Measurements from ENCODE around the gene FIGLA.

FIGLA gene
- total RNA-seq, result 0 reads per million in 4 donors

- no peak for DNase-seq
These were observed at the start of gene FIGLA for GRCh38 chr2:70790136-70790828. FIGLA (minus strand) TSS chr2:70790643; CDS start chr2:70790638, 5 bp downstream.

DNA sequence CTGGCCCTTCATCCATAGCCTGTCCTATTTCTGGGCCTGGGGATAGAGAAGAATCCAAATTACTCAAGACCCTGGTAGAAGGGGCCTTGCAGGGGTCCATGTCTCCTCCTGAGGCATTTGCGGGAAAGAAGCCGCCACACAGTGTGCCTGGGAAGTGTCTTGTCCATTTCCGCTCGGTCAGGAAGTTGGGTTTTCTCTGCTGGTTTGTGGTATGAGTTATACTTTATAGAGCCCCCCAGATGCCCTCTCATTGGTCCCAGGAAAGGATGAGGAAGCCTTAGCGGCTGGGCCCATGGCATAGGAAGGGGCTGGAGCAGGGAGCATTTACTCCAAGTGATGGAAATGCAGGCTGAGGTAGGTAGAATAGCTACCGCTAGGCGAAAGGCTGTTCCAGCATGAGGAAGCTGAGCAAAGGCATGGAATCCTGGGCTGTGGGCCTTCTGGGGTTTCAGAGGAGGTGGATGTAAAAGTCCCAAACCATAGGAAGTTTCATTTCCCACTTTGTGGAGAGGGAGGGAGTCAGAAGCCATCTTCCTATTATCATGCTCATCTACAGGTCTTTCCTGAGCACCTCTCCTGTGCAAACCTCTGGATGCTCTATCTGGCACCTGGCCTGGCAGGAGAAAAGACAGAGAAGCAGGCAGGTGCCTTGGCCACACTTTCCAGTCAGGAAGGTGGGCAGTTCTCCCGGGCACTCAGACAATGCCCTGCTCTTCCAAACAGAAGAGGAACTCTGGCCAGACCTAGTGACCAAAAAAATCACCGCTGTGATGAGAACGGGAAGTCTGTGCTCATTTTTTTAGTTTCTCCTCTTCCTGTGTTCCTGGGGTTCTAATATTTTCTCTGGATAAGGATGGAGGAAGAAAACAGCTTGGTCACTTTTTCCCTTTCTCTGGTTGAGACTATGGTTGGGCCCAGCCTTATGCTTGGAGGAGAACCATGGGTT is 47.8 kb upstream of the FIGLA start:
- DNase-seq, result no peak

DNA sequence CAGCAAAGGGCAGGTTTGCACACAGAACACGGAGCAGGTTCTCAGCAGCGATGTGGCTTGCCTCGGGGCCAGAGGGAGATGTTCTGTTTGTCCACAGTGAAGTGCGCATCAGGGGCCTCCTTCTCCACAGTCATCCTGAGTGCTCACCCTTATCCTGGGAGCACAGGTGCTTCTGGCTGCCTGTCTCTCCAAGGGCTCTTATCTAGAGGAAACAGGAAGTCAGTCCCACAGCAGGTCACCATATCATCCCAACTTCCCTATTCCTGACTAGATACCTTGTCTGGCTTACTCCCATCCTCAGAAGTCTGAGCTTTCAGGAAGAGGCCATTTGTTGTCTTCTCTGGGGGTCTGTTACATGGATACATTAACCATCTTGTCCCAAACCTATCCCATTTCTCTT is 45.2 kb upstream of the FIGLA start, which contains the start of gene CD207:
Gene CD207, minus strand, starts transcription at position 174 of the 400 bp plus-strand sequence. Its CDS starts 40 bp downstream, at position 134.
- no peak for DNase-seq

GRCh38 chr2:70834881-70835280 is 44.4 kb upstream of the FIGLA start:
- DNase-seq, result no peak

- DNase-seq, result no peak
These were observed 43.7 kb upstream of the FIGLA start for GRCh38 chr2:70834106-70834505.

DNA sequence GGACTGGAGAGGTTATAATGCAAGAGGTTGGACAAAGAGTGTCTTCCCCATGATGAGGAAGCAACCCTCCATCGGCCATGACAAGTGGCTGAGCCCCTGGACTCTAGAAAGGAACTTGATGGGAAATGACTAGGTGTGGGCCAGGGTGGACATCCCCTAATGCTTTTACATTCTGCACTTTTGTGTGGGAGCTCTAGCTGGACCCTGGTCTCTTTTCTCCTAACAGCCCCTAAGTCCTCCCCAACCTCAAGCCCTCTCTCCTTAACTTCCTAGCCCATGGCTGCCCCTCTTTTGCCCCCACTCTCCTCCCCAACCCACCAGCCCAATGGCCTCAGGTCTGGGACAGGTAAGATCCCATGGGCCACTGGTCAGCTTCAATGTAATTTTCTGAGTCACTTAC is 42.8 kb upstream of the FIGLA start:
- DNase-seq, result no peak

DNA sequence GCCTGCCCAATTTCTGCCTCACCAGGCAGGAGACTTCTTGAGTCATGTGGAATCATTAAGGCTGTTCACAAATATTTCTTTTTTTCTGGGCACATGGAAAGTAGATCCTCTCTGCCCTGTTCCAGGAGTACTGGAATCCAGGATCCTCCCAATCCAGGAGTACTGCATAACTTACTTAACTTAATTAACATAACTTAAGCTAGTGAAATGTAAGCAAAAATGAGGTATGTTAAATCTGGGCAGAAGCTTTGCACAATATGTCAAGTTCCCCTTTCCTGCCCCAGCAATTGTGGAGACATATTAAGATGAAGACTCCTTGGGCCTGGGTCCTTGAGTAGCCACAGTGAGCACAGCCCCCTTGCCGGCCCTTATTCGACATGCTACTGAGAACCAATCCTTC is 41.9 kb upstream of the FIGLA start:
- no peak for DNase-seq

DNA sequence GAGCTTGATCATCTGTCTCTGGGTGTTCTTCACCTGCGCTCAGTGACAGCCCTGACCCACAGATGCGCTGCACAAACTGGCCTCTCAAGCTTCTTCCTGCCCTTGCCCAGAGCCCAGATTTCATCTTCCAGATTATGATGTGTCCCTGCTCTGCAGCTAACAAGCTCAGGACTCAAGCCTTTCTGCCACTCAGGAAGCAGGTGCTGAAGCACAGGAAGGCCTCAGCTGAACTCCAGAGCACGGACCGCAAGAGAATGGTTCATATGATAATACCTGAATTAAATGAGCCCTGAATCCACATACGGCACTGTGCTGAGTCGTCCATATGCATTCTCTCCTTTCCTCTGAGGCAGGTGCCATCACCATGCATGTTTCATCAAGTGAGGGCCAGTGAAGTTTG is 41.4 kb upstream of the FIGLA start:
- DNase-seq, result no peak

DNA sequence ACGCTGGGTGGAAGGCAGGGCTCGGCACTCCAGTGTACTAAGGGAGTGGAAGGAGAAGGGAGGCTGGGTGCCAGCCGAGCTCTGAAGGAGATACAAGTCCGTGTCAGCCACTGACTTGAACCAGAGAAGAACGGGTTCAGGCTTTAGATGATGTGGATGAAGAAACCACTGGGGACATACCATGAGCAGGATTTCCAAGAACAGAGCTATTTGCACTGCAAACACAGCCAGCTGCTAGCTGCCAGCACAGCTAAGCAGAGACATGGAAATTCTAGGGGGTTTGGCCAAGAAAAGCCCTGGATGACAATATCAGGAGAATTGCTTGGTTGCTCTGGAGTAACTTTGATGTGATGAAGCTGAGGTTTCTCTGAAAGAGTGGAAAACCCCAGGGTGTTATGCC is 39.9 kb upstream of the FIGLA start:
- no peak for DNase-seq

DNA sequence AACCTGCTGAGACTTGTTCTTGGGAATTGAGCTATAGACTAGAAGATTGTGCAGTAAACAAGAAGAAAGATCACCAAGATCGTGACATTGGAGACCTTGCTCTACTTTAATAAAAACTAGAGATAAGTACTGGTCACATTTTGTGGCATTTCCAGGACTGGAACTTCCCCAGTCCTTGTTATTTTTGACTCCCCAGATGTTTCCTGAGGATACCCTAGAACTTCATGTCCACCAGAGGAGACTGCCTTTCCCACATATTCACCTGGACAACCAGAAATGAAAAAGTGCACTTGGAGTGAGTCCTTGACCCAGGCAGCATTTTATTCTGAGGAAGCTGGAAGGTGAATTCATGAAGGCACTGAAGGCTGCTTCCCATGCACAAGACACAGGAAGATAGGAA is 39.5 kb upstream of the FIGLA start:
- no peak for DNase-seq

DNA sequence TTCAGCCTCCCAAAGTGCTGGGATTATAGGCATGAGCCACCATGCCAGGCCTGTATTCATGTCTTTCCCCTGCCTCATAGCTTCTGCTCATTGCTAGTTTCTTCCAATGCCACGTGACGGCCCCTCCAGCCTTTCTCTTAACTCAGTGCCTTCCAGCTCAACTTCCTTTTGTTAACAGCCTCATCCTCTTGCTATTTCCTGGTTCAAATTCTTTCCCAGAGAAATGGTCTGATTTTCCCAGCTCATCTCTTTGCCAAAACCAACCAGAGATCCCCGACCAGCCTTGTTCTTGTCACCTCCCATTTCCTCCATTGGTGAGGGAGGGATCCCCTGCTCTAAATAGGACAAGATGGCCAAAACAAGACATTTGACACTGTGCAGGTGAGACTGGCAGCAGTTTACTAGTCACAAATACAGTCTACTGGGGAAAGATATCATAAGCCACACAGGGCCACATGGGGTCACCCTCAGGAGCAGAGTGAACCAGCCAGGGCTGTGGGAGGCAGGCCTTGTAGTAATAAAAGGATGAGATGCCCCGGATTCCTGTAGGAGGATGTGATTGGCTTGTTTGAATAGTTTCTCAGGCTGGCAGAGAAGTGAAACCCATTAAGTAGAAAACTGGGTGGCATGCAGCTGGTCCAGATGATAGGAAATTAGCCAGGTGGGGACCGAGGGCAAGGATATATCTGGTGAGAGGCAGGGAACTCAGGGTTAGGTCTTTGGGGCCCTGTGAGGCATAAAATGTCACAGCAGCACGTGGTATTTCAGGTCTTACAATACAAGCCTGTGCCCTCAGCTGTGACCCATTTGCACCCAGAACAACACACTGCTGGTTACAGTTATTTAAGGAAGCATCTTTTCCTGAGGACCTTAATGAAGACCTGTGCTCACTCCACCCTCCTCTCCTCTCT is 38.7 kb upstream of the FIGLA start:
- DNase-seq, result no peak

- DNase-seq, result no peak
These were observed 37.7 kb upstream of the FIGLA start for GRCh38 chr2:70828115-70828514.

DNA sequence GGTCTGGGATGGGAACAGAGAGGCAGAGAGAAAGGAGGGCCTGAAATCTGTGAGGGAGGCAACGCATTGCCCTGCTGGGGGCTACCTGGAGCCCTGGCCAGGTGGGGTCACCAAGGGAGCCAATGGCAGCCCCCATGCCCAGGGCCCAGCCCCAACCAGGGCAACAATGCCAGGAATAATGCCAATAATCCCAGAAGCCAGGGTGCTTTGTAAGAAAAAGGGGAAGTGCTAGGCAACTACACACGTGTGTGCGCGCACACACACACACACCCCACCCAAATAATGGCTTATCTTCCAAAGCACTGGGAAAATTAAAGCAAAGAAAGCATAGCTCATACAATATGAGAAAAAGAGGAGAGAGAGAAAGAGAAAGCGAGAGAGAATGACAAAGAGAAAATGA is 36.9 kb upstream of the FIGLA start:
- DNase-seq, result no peak

DNA sequence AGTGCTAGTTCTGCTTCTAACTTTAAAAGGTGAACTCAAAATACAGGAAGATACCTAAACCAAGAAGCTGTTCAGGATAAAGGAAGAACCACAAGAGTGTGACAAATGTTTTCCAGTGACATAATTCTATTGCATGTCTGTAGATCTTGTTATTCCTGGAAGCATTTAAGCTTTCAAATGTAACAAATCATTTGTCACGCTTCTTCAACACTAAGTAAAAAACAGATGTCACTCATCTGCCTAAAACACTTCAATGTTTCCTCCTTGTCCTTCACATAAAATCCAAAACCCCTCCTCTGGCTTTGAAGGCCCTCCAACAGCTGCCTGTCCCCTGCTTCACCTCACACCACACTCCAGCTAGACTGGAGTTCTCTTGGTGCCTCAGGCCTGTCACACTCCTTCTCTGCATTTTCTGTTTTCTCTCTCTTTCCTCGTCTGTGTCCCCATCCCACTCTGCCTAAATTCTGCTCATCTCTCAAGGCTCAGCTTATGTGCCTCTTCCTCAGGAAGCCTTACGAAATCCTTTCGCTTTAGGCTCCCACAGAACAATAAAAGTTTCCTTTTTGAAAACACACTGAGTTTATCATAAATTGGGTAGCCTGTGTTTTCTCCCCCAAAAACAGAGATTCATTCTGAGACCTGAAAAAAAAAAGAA is 36.4 kb upstream of the FIGLA start:
- peak in 1 of 5 donors; percentile 42 for DNase-seq

GRCh38 chr2:70823249-70823648 is 32.8 kb upstream of the FIGLA start:
- DNase-seq, result no peak

GRCh38 chr2:70822843-70823242 is 32.4 kb upstream of the FIGLA start:
- peak in 1 of 5 donors; percentile 27 for DNase-seq

GRCh38 chr2:70820499-70820898 is 30.1 kb upstream of the FIGLA start, which contains the start of gene CLEC4F:
CLEC4F (minus strand) TSS chr2:70820599; CDS start chr2:70820523, 76 bp downstream.
- DNase-seq, result no peak

DNA sequence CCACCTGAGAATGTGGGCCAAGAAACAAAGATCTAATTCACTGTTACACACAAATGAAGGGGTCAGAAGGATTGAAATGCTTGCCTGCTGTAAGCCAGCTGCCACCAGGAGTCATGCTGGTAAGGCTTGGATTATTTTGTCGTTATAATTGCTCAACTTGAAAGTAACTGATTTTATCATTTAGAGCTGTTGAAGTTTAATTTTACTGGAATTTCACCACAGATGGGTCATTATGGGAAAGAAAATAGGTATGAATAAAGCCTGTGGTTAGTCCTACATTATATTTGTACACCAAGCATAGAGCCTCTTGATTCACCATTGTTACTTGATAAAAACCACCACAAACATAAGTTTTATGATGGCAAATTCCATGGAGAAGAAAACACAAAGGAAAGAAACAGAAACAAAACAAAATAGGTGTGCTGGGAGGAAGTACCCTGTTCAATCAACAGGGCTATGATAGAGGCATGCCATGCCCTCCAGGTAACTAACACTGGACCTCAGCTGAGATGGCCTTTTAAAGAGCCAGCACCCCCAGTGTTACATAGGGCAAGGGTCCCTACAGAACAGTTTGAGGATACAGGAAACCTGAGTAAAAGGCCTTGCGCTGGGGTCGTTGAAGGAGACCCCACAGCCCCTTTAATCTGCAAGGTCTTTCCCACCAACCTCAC is 27.0 kb upstream of the FIGLA start:
- peak in 1 of 5 donors; percentile 57 for DNase-seq

GRCh38 chr2:70816726-70817125 is 26.3 kb upstream of the FIGLA start:
- DNase-seq, result no peak

DNA sequence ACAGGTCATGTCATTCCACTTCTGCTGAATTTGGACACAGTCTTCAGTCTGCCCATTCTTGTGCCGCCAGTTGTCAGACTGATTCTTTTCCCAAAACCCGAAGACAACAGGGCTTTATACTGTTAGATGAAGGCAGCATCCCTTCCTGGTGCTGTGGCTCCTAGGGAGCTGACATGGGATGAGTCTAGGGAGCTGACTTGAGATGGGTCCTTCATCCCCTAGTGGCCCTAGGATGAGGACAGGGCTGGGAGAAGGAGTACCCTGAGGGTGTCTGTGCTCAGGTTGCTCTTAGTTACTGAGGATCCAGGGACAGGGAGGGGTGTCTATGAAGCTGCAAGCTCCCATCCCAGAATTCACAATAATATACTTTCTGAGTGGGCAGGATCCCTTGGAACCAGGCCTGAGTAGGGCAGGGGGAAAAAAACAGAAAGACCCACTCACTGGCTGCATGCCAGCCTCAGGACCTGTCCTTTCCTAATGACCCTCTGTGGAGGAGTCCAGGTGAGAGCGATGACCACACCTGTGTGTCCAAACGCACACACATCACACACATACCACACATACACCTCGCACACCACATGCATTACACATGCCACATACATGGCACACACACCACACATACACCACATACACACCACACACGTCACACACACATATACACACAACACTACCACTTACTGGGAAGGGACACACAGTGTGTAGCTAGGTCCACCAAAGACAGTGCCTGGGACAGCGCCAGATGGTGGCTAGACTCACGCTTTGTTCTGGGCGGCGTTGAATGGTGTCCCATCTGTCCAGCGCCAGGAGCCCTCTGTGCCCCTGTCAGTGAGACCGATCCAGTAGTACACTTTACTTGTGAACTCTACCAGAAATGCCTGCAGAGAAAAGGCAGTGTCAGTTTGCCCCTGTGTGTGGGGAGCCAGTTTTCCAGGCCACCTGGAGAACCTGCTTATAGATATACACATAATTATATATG is 18.8 kb upstream of the FIGLA start:
- DNase-seq, result no peak
